Astrocyte of the cerebellum (primary cell): ENCODE results near the gene SMTNL1.

Source experiments
- DNase-seq: peaks from one replicate; pipeline ENCODE4 v3.0.0-alpha.2; 2011; ENCODE audit warnings: low read depth
- H3K4me3 ChIP-seq: 2 replicates; pipeline ENCODE4 v1.5.1; 2011; ENCODE audit warnings: mild to moderate bottlenecking, low read depth, low read length, moderate library complexity
- in situ Hi-C: cut with HindIII; loops from 2 replicates; pipeline ENCODE4 v1.10.0; 2017; ENCODE audit warnings: low sequenced_read_pairs
- TF ChIP-seq, protein P1 (sequence below): IDR thresholded peaks from 2 replicates; pipeline ENCODE4 v1.5.1; 2012; ENCODE audit warnings: low read length, low read depth, moderate library complexity, mild to moderate bottlenecking; ENCODE audit errors: missing control alignments

The SMTNL1 gene

GRCh38 chr11:57496109-57496820 lies 41.1 kb upstream of the SMTNL1 start:
- H3K4me3 ChIP-seq = no peak overlapping the region
- no peak for DNase-seq
- in situ Hi-C loops = no loop called here
- TF ChIP-seq, protein P1, sequence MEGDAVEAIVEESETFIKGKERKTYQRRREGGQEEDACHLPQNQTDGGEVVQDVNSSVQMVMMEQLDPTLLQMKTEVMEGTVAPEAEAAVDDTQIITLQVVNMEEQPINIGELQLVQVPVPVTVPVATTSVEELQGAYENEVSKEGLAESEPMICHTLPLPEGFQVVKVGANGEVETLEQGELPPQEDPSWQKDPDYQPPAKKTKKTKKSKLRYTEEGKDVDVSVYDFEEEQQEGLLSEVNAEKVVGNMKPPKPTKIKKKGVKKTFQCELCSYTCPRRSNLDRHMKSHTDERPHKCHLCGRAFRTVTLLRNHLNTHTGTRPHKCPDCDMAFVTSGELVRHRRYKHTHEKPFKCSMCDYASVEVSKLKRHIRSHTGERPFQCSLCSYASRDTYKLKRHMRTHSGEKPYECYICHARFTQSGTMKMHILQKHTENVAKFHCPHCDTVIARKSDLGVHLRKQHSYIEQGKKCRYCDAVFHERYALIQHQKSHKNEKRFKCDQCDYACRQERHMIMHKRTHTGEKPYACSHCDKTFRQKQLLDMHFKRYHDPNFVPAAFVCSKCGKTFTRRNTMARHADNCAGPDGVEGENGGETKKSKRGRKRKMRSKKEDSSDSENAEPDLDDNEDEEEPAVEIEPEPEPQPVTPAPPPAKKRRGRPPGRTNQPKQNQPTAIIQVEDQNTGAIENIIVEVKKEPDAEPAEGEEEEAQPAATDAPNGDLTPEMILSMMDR = no peak

DNA sequence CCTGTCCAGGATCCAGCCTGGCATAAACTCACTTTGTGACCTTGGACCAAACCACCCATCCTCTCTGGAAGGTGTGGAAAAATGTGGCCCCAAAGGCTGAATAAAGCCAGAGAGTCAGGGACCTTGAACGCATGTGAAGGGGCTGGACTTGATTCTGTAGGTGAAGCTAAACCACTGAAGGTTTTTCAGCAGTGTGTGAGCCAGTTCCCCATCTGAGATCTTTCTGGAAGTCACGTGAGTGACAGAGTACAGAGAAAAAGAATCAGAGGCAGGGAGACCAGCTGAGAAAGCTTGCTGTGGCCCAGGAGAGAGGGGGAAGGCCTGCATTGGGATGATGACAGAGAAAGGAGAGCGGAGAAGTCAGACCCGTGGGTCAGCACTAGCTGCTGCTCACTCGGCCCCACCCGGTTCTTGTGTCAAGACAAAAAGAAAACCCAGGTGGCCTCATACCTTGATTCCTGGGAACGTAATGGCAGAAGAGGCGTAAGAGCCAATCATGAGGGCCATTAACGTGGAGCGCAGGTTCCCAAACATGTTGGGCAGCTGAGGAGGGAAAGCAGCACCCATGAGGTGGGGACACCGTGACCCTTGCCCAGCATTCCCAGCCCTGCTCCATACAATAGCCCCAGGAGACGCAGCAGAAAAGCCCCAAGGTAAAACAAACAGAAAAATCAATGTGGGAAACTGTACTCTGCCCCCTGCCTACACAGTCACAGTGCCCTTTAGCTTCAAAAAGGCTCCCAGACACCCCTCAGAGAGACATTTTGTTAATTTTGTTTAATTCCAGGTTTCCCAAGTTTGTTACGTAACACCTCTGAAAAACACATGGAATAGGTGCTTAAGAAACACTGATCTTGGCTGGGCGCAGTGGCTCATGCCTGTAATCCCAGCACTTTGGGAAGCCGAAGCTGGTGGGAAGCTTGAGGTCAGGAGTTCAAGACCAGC lies 39.8 kb upstream of the SMTNL1 start:
- TF ChIP-seq, protein P1 = no peak
- in situ Hi-C loops = no loop called here
- no peak overlapping the region for H3K4me3 ChIP-seq
- DNase-seq = no peak

GRCh38 chr11:57498540-57498939 lies 38.9 kb upstream of the SMTNL1 start:
- DNase-seq = no peak
- no peak overlapping the region for H3K4me3 ChIP-seq
- TF ChIP-seq, protein P1 = no peak
- in situ Hi-C loops = no loop called here

DNA sequence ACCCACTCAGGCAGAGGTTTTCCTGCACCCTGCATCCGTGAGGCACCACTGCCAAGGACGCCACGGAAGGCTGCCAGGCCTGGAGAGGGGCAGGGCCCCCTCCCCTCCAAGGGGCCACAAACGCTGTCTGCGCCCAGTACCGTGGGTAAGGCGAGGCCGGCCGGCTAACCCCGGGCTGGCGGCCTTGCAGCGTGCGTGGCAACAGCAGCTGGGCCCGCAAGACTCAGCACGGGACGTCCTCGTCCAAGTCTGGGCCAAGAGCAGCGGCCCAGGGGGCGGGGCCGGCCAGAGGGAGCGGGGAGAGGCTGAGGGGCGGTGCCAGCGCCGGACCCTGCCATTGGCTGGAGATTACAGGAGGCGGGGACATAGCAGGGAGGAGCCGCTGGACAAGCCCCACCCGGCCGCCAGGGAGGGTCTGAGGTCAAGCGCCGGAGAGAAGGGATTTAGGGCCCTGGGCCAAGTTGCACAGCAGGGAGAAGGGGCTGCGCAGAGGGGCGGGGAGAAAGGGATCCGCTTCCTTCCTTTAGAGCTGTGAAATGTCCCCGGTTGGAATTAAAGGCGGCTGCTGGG lies 37.9 kb upstream of the SMTNL1 start:
- DNase-seq = peak; percentile 82
- TF ChIP-seq, protein P1 = no peak
- peak overlapping the region; percentile 32 for H3K4me3 ChIP-seq
- in situ Hi-C loops = no loop called here

DNA sequence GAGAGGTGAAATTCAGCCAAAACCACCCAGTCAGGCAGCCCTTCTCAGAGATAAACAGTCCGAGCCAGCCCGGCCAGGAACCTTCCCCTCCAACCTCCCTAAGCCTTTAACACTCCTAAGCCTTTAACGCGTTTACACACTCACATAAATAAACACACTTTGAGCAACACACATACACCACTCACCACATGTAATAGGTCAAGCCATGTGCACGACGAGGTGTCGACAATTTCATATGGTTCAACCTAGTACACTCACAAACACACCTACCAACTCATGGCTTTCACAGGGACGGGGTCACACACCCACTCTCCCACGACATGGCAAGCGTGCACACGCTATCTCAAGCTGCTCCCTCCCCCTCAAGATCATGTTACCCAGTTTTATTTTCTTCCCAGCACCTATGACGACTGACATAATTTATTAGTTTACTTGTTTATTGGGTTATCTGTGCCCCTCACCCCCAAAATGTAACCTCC lies 37.4 kb upstream of the SMTNL1 start:
- TF ChIP-seq, protein P1 = no peak
- DNase-seq = no peak
- H3K4me3 ChIP-seq = peak overlapping the region; percentile 32
- in situ Hi-C loops = no loop called here

- in situ Hi-C loops = no loop called here
- H3K4me3 ChIP-seq = no peak overlapping the region
- TF ChIP-seq, protein P1 = no peak
- DNase-seq = no peak
These were observed 36.9 kb upstream of the SMTNL1 start for GRCh38 chr11:57500515-57500914.
